Stimulated activated CD4-positive, alpha-beta T cell treated with anti-CD3 and anti-CD28 coated beads, Interleukin-12 subunit alpha, Interleukin-12 subunit beta, amount 100 ng/mL, for 4 hours (primary cell): ENCODE data around the gene GDPD2.

Experiments used
- DNase-seq: peaks from one replicate; pipeline ENCODE4 v3.0.0-alpha.2; 2020

The GDPD2 gene

GRCh38 chrX:70439016-70439415, 15.9 kb downstream of the GDPD2 start:
- DNase-seq: no peak

GRCh38 chrX:70442224-70442623, 19.1 kb downstream of the GDPD2 start:
- no peak for DNase-seq

- DNase-seq: no peak
These were observed 21.3 kb downstream of the GDPD2 start, which contains the start of gene DLG3 for GRCh38 chrX:70444326-70444945. DLG3 (plus strand) TSS chrX:70444835; CDS start chrX:70445202, 367 bp downstream.

- no peak for DNase-seq
These were observed 22.0 kb downstream of the GDPD2 start for GRCh38 chrX:70444946-70445656.

GRCh38 chrX:70445951-70446350, 22.8 kb downstream of the GDPD2 start:
- no peak for DNase-seq

- DNase-seq: no peak
These were observed 23.6 kb downstream of the GDPD2 start for GRCh38 chrX:70446380-70447350.

DNA sequence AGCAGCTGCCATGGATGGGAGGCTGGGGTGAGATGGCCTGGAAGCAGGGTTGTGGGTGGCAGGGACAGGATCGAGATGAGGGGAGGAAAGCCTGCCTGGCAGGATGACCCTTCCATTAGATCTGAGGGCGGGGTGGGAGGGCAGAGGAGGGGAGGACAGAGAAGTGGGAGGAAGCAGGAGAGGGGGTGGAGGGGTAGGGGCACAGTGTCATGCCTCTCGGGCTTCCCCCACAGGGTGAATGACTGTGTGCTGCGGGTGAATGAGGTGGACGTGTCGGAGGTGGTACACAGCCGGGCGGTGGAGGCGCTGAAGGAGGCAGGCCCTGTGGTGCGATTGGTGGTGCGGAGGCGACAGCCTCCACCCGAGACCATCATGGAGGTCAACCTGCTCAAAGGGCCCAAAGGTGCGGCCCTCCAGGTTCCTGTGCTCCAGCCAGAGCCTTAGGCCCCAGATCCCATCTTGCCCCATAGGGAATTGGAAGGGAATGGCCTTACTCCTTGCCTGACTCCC, 26.4 kb downstream of the GDPD2 start:
- no peak for DNase-seq

- DNase-seq: peak; percentile 52
These were observed 29.1 kb downstream of the GDPD2 start for GRCh38 chrX:70452143-70452733.

DNA sequence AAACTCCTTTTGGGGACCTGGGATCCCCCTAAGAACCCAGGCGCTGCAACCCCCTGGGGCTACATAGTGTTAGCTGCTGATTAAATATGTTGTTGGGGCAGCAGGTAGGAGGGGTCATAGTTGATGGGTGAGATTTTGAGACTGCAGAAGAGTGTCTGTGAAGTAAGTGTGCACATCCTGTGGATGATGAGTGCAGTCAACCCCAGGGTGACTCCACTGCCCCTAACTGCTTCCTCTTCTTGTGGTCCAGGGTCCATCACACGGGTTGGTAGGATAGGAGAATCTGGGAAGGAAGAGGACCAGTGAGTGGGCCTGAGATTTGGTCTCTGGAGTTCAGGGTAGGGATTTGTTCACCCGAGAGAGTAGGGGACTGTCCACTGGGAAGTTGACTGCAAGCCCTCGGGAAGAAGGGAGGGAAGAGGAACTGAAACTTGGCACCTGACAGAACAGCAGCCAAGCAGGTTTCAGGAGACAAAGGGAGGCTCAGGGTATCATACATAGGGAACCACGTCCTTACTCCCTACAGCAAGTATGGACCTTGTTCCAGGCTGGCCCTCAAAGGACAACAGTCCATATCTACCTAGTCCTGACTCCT, 30.0 kb downstream of the GDPD2 start:
- DNase-seq: no peak

DNA sequence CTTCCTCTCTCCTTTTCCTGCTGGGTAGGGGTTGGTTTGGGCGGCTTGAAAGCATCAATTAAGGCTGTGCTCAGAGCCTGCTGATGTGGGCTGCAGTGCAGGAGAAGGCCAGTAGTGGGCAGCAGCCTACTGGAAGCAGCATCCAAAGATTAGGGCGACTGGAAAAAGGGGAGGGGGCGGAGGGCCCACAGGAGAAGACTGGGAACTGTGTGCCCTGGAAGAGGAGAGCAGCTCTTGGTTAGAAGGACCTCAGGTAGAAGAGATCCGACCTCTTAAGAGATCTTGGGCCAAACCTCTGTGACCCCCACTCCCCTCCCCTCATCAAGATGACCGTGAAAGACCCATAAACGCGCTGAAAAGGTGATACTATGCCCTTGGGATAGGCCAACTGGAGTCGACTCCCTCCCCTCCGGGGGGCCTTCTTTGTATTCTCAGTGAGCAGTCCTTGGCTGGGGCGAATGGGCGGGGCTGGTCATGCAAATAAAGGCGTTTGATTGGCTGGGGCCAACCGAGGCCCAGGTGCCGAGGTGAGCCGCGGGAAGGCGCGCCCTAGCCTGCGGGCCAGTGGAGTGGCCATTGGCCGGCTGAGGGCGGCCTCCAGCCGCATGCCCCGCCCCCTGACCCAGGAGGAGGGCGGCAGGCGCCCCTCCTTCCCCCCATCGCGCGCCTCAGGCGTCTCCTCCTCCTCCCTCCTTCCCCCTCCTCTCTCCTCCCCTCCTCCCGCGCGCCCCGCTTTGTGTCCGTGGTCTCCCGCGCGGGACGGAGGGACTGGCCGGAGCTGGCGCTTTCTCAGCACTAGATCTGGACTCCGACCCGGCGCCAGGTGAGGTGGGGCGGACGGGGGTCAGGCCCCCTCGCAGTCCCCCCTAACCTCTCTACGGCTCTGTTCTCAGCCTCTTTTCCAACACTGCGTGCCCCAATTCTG, 31.6 kb downstream of the GDPD2 start:
- peak; percentile 52 for DNase-seq

DNA sequence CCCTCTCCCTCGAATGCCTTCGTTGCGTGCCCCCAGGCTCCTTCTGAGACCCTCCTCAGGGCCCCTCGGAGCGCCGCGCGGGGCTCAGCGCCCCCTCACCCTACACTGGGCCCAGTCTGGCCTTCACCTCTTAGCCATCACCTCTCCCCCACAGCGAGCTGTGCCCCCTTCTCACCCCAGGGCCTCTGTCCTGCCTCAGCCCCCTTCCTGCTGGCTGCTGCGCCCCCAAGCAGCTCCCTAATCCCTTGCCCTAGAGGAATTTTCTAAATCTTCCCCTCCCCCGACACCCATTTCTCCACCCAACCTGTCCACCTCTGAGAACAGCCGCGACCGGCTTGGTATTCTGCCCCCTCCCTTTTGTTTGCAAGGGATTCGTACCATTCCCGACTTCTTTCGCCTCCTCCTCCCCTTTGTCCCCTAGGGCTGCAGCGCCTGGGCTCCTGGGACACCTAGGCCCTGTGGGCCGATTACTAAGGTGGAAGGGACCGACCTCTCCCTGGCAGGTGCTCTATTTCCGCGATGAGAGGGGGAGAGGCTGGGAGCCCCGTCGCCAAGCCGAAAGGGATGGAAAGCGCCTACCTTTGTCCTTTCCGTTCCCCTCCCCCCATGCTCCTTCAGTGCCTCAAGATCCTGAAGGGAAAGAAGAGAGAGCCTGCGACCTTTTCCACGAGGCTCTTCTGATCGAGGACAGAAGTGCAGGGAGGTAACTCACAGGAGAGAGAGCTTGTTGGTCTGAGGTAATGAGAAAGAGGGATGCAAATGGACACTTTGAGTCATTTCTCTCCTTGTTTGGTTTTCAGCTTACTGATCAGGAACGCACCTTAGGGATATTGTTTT, 32.5 kb downstream of the GDPD2 start:
- no peak for DNase-seq

DNA sequence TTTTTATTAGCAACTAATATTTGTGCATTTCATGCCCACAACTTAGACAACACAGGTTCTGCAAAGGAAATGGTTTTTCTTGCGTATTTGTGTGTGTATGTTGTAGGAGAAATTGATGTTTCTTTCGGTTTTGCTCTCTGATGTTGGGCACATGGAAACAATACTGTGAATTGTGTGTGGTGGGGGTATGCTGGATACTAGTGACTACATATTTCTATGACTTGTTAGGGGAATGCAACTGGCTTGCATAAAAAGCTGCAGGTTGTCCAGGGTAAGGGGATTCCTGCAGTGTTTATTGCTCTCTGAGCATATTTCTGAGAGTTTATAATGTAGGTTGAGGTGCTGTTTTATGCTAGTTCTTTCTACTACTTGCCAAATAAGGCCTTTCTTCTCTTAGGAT, 33.1 kb downstream of the GDPD2 start:
- DNase-seq: no peak

DNA sequence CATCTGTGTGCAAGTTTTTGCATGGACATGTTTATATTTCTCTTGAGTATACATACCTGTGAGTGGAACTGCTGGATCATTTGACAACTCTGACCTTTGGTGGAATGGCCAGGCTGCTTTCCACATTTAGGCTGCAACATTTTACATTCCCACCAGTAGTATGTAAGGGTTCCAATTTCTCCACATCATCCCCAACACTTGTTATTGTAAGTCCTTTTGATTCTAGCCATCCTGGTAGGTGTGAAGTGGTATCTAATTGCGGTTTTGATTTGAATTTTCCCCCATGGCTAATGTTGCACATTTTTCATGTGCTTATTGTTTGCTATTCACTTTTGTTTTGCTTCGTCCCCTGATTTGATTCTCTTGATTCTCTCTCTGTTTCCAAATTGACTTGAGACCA, 37.9 kb downstream of the GDPD2 start:
- no peak for DNase-seq

- no peak for DNase-seq
These were observed 40.9 kb downstream of the GDPD2 start for GRCh38 chrX:70464051-70464450.

DNA sequence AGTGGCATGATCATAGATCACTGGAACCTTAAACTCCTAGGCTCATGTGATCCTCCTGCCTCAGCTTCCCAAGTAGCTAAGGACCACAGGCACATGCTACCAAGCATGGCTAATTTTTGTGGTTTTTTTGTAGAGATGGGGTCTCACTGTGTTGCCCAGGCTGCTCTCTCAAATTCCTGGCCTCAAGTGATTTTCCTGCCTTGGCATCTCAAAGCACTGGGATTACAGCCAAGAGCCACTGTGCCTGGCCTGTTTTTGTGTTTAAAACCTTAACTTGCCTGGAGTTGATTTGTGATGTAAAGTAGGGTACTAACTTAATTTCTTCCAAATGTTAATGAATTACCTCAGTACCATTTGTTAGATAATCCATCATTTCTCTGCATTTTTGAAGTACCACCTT, 43.9 kb downstream of the GDPD2 start:
- DNase-seq: no peak

GRCh38 chrX:70468709-70469108, 45.6 kb downstream of the GDPD2 start:
- no peak for DNase-seq

DNA sequence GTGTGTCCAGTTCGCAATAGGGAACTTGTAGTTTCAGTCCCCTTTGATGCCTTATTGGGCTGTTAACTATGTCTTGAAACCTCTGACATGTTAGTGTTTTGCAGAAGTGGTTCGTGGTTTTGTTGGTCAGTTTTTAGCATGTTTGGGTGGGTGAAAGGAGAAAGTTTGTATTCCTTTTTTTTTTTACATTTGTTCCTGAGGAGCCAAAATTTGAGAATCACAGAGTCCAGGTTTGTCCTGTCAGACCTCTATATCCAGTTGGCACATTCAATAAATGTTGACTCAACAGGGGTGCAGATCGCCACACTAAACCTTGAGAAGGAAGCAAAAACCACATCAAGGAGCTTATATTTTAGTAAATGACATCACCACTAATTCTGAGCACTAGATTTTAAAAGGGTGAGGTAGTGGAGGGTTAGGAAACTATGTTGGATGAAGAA, 47.8 kb downstream of the GDPD2 start:
- DNase-seq: no peak

DNA sequence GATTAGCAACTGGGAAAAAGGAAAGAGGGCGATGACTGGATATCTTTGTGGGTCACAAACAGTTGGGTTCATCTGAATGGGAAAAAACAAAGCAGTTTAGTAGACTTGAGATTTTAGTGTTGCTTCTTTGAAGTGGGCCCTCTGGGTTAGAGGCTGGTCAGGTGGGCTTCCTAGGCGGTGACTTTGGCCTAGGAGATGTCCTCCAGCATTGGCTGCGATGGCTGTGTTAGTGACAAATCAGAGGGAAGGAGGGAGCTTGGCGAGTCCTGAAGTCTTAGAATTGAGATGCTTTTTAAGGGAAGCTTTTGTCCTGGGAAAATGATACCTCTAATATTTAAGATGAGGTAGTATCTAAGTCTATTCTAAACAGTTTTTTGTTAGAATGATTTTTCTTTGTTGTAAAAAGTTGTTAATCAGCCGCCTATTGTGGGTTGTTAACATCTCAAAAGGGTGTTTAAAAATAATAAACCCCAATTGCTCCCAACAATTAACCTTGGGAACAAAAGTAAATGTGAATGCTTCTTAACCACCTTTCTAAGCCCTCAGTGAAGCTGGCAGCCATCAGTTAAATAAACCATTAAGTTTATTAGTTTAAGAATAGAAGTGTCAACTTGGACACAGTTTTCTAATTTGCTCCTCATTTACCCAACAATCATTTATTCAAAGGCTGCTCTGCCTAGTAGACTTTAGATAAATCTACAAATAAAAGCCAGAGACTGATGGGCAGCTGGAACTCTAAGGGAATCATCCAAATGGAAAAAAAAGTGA, 53.2 kb downstream of the GDPD2 start:
- DNase-seq: no peak

GRCh38 chrX:70476934-70477733, 54.0 kb downstream of the GDPD2 start:
- no peak for DNase-seq
